Keratinocyte (primary cell): ENCODE results near the gene DSTYK. TPM values are rescaled to one million over a fixed set of nuclear protein-coding genes. Genes with fewer than 3 reads are reported as not detected.

Experiments
- DNase-seq: peaks from one replicate; pipeline ENCODE4 v3.0.0-alpha.2; 2011; ENCODE audit warnings: low read depth, missing footprints, low spot score
- FAIRE-seq: peaks from 2 replicates; lab custom pipeline; 2011; peaks lifted over from hg19 to GRCh38; lab: Jason Lieb, UNC
- H2AFZ ChIP-seq: 2 replicates; pipeline ENCODE4 v1.6.0; 2012; ENCODE audit warnings: low read length, control low read depth, inconsistent platforms; ENCODE audit not compliant: control insufficient read depth
- H3K27ac ChIP-seq: 2 replicates; pipeline ENCODE4 v1.5.1; 2011; ENCODE audit warnings: low read length; ENCODE audit not compliant: control insufficient read depth, insufficient read depth
- H3K27me3 ChIP-seq: 3 replicates; pipeline ENCODE4 v1.6.0; 2011; ENCODE audit warnings: low read length; ENCODE audit not compliant: control insufficient read depth, insufficient read depth; ENCODE audit errors: extremely low read depth
- H3K36me3 ChIP-seq, 2 experiments: 2 replicates in 1 of 2; 3 replicates in 1 of 2; pipeline ENCODE4 v1.5.1; 2011; ENCODE audit warnings: low read length in 2 of 2, mild to moderate bottlenecking in 1 of 2; ENCODE audit not compliant: control insufficient read depth in 2 of 2, insufficient read depth in 2 of 2; ENCODE audit errors: extremely low read depth in 1 of 2
- H3K4me1 ChIP-seq: 3 replicates; pipeline ENCODE4 v1.5.1; 2011; ENCODE audit warnings: low read length; ENCODE audit not compliant: control insufficient read depth, insufficient read depth; ENCODE audit errors: extremely low read depth
- H3K4me2 ChIP-seq: 3 replicates; pipeline ENCODE4 v1.6.0; 2011; ENCODE audit warnings: low read depth, low read length; ENCODE audit not compliant: control insufficient read depth, insufficient read depth; ENCODE audit errors: extremely low read depth
- H3K4me3 ChIP-seq, 3 experiments: fragments of 200-600 bp in 1 of 3; sonication (generic) in 1 of 3; 2 replicates in 2 of 3; 3 replicates in 1 of 3; pipeline ENCODE4 v1.5.1; 2011 to 2016; ENCODE audit warnings: low read length in 3 of 3, mild to moderate bottlenecking in 3 of 3, control low read depth in 2 of 3, inconsistent platforms in 1 of 3, low read depth in 1 of 3, mixed read lengths in 1 of 3, mixed run types in 1 of 3, moderate library complexity in 1 of 3; ENCODE audit not compliant: control insufficient read depth in 2 of 3, insufficient read depth in 2 of 3; ENCODE audit errors: extremely low read depth in 1 of 3
- H3K79me2 ChIP-seq: 2 replicates; pipeline ENCODE4 v1.6.0; 2012; ENCODE audit warnings: low read length; ENCODE audit not compliant: control insufficient read depth, insufficient read depth
- H3K9ac ChIP-seq: 3 replicates; pipeline ENCODE4 v1.6.0; 2011; ENCODE audit warnings: low read length; ENCODE audit not compliant: control insufficient read depth, insufficient read depth; ENCODE audit errors: extremely low read depth
- H3K9me1 ChIP-seq: 3 replicates; pipeline ENCODE4 v1.6.0; 2011; ENCODE audit warnings: low read length; ENCODE audit not compliant: control insufficient read depth, insufficient read depth; ENCODE audit errors: extremely low read depth
- H3K9me3 ChIP-seq: 2 replicates; pipeline ENCODE4 v1.5.1; 2012; ENCODE audit warnings: low read depth, low read length; ENCODE audit not compliant: control insufficient read depth
- H4K20me1 ChIP-seq: 3 replicates; pipeline ENCODE4 v1.6.0; 2011; ENCODE audit warnings: low read length; ENCODE audit not compliant: control insufficient read depth, insufficient read depth; ENCODE audit errors: extremely low read depth
- CTCF ChIP-seq, 3 experiments: IDR thresholded peaks in 1 of 3; conservative IDR thresholded peaks in 1 of 3; optimal IDR thresholded peaks in 1 of 3; 2 replicates in 2 of 3; 3 replicates in 1 of 3; pipeline versions ENCODE3 to v1.5.1; 2011; ENCODE audit warnings: low read length in 3 of 3, mild to moderate bottlenecking in 3 of 3, moderate library complexity in 2 of 3, control low read depth in 1 of 3, inconsistent platforms in 1 of 3; ENCODE audit not compliant: insufficient read depth in 2 of 3; ENCODE audit errors: extremely low read depth in 1 of 3
- EZH2 ChIP-seq: IDR thresholded peaks from one replicate; pipeline ENCODE4 v1.6.1; 2012; ENCODE audit warnings: inconsistent platforms, mild to moderate bottlenecking, low read length, moderate library complexity
- dilution Hi-C: fragments of 300-500 bp; cut with MboI; formaldehyde crosslinking; loops from one replicate; pipeline ENCODE4 v1.7.0; 2020; ENCODE audit warnings: low sequenced_read_pairs; ENCODE audit not compliant: extremely low pct_ligation_motif_present
- polyA plus RNA-seq, 5 experiments: library from polyadenylated mRNA; depleted of rRNA in 3 of 5; stranded (reverse) in 3 of 5; stranded (forward) in 1 of 5; unstranded in 1 of 5; fragments of >200 nt; gene quantifications; 1 replicate in 1 of 5; 2 replicates in 3 of 5; 3 replicates in 1 of 5; pipeline versions ENCODE4 v1.2.1 to v1.2.3, GENCODE V29; 2011 to 2012; ENCODE audit warnings: missing spikeins in 2 of 5, low read depth in 1 of 5, low replicate concordance in 1 of 5

Gene DSTYK
- polyA plus RNA-seq, 1 donor (not counting 4 experiments of a cell fraction or from before 2014, with no cell fraction given), result 7.6 TPM

DNA sequence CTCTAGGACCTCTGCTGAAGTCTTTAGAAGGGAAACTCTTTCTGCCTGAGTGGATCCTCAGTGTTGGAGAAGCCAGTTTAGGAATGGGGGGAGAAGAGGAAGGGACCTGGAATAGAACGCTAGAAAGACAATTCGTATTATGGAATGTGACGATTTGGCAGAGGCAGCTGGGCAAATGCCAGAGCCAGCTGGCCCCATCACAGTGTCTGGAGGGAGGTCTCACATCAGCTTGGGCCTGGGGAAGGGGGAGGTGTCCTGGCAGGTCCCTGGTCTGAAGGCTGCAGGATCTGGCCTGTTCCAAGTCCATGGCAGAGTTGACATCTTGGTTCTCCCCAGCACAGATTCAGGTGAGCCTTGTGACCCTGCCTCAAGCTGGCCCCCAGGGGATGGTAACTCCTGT lies 27.6 kb upstream of the DSTYK start:
- no peak for FAIRE-seq
- Histone ChIP-seq H3K4me3 (no peak overlapping the region), H3K4me1 (no peaks in the 10 kb centered on the region), H3K9me1 (no peaks in the 10 kb centered on the region), H4K20me1 (no peaks in the 10 kb centered on the region), H3K79me2 (no peaks in the 10 kb centered on the region), H3K27ac (no peak overlapping the region), H2AFZ (no peak overlapping the region), H3K9me3 (no peaks in the 10 kb centered on the region), H3K27me3 (peaks cover 4% of the 10 kb centered on the region), H3K36me3 (no peaks in the 10 kb centered on the region), H3K9ac (no peak overlapping the region), H3K4me2 (no peak overlapping the region)
- dilution Hi-C loops, result no loop called here
- no peak for DNase-seq
- no peak for TF ChIP-seq CTCF (optimal IDR thresholded peaks at IDR 0.05 in 1 of 3, IDR thresholded peaks at IDR 0.05 in 1 of 3, conservative IDR thresholded peaks at IDR 0.05 in 1 of 3; ENCODE audit: extremely low read depth in 1 of 3, insufficient read depth in 2 of 3, low read length in 3 of 3)
- no peak for TF ChIP-seq EZH2

GRCh38 chr1:205237526-205238484 lies 26.3 kb upstream of the DSTYK start:
- dilution Hi-C loops, result no loop called here

More at GRCh38 chr1:205237526-205238484, 26.3 kb upstream of the DSTYK start:
- H4K20me1 ChIP-seq, result no peaks in the 10 kb centered on the region
- H3K4me2 ChIP-seq, result no peak overlapping the region
- no peak for FAIRE-seq
- H2AFZ ChIP-seq, result no peak overlapping the region
- H3K4me1 ChIP-seq, result no peaks in the 10 kb centered on the region
- H3K79me2 ChIP-seq, result no peaks in the 10 kb centered on the region
- no peaks in the 10 kb centered on the region for H3K9me1 ChIP-seq
- no peak overlapping the region for H3K4me3 ChIP-seq
- peaks cover 4% of the 10 kb centered on the region for H3K27me3 ChIP-seq
- no peaks in the 10 kb centered on the region for H3K9me3 ChIP-seq
- H3K36me3 ChIP-seq, result no peaks in the 10 kb centered on the region
- no peak for TF ChIP-seq CTCF (optimal IDR thresholded peaks at IDR 0.05 in 1 of 3, IDR thresholded peaks at IDR 0.05 in 1 of 3, conservative IDR thresholded peaks at IDR 0.05 in 1 of 3; ENCODE audit: extremely low read depth in 1 of 3, insufficient read depth in 2 of 3, low read length in 3 of 3)
- no peak for TF ChIP-seq EZH2
- H3K27ac ChIP-seq, result no peak overlapping the region
- H3K9ac ChIP-seq, result no peak overlapping the region
- DNase-seq, result no peak
